A673 (cell line): ENCODE data around the gene PACRG.

Source experiments
- CTCF ChIP-seq: fragments of 300-800, 200-600 bp; sonication (generic); conservative IDR thresholded peaks from 2 replicates; pipeline ENCODE4 v1.5.1; 2017; ENCODE audit warnings: low read depth, mild to moderate bottlenecking, antibody characterized with exemption, low read length, moderate library complexity, mixed read lengths
- EZH2 ChIP-seq: fragments of 200-600 bp; sonication (generic); IDR thresholded peaks from 2 replicates; pipeline ENCODE4 v1.6.1; 2017; ENCODE audit warnings: borderline replicate concordance, low read depth, mild to moderate bottlenecking, mixed read lengths, antibody characterized with exemption, low read length; ENCODE audit not compliant: poor library complexity, severe bottlenecking

- TF ChIP-seq CTCF (no peak), EZH2 (no peak)
These were observed 290.0 kb downstream of the PACRG start for GRCh38 chr6:163017801-163018200.
